ENCODE measurements around the gene POLR3GL. TPM values are rescaled to one million over a fixed set of nuclear protein-coding genes. Genes with fewer than 3 reads are reported as not detected.

POLR3GL gene
- total RNA-seq, 4 donors from 2014 or later = 7.3 to 16.7 (median 11.9) TPM

DNA sequence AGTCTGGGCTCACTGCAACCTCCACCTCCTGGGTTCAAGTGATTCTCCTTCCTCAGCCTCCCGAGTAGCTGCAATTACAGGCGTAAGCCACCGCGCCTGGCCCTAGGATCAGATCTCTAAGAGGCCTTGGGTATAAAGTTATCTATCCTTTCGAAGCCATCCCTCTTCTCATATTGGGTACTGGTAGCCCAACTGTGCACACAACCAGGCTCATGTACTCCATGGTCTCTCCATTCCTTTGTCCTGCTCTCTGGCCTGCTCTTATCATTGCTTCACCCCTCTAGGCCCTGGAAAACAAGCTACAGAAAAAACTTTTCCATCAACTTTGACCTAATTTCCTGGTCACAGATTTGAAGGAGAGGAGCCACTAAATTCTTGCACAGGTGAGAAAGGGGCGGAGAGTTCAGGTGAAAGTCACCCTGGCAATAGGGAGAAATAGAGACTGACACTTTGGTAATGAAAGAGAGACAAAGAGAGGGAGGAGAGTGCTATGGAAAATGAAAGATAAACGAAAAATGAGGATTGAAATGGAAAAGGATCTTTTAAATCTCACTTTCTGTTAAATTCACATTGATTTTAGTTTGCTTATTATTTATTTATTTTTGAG, 25.9 kb downstream of the POLR3GL start:
- no peaks in the 10 kb centered on the region for H3K9me3 ChIP-seq
- peak in 1 of 2 donors; percentile 34 for TF ChIP-seq POLR2A (IDR thresholded peaks at IDR 0.05)
- TF ChIP-seq, protein P1, sequence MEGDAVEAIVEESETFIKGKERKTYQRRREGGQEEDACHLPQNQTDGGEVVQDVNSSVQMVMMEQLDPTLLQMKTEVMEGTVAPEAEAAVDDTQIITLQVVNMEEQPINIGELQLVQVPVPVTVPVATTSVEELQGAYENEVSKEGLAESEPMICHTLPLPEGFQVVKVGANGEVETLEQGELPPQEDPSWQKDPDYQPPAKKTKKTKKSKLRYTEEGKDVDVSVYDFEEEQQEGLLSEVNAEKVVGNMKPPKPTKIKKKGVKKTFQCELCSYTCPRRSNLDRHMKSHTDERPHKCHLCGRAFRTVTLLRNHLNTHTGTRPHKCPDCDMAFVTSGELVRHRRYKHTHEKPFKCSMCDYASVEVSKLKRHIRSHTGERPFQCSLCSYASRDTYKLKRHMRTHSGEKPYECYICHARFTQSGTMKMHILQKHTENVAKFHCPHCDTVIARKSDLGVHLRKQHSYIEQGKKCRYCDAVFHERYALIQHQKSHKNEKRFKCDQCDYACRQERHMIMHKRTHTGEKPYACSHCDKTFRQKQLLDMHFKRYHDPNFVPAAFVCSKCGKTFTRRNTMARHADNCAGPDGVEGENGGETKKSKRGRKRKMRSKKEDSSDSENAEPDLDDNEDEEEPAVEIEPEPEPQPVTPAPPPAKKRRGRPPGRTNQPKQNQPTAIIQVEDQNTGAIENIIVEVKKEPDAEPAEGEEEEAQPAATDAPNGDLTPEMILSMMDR (IDR thresholded peaks at IDR 0.05) = no peak
- TF ChIP-seq EP300 (IDR thresholded peaks at IDR 0.05) = no peak
- peak in 1 of 3 donors; percentile 44 for TF ChIP-seq POLR2AphosphoS5 (IDR thresholded peaks at IDR 0.05)
- H3K36me3 ChIP-seq = peaks cover 29% of the 10 kb centered on the region
- WGBS = 66% methylated on average over 7 of the region's 7 CpGs
- peak overlapping the region; percentile 99 for H3K27ac ChIP-seq
- DNase-seq (ENCODE audit: low spot score in 2 of 2) = peak in 1 of 2 donors; percentile 66
- no peak overlapping the region for H3K4me3 ChIP-seq
- peaks cover 39% of the 10 kb centered on the region for H3K4me1 ChIP-seq
- H3K27me3 ChIP-seq = no peaks in the 10 kb centered on the region

DNA sequence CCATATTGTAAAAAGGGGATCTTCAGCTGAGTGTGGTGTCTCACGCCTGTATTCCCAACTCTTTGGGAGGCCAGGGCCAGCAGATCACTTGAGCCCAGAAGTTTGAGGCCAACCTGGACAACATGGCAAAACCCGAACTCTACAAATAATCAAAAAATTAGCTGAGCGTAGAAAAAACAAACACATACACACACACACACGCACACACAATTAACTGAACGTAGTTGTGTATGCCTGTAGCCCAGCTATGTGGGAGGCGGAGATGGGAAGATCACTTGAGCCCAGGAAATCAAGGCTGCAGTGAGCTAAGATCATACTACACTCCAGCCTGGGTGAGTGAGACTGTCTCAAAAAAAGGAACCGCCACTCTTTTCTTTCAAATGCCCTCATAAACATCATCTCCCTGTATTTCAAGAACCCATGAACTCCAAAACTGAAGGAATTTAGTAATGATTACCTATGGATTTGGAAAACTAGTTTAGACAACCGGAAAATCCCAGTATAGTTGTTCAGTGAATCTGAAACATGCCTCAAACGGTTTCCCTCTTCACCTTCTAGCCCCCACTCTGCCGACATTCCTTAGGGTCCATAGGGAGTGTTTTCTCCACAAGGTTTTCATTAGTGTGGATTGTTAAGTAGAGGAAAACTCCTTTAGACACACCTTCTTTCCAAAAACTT, 27.4 kb downstream of the POLR3GL start:
- peaks cover 27% of the 10 kb centered on the region for H3K4me1 ChIP-seq
- WGBS = 49% methylated on average over 10 of the region's 10 CpGs
- peak in 1 of 2 donors; percentile 54 for DNase-seq (ENCODE audit: low spot score in 2 of 2)
- peaks cover 33% of the 10 kb centered on the region for H3K36me3 ChIP-seq
- peak overlapping the region; percentile 99 for H3K27ac ChIP-seq
- no peaks in the 10 kb centered on the region for H3K27me3 ChIP-seq
- no peaks in the 10 kb centered on the region for H3K9me3 ChIP-seq
- TF ChIP-seq POLR2A (IDR thresholded peaks at IDR 0.05) (peak; percentile 9 to 57), POLR2AphosphoS5 (IDR thresholded peaks at IDR 0.05) (peak in 2 of 3 donors; percentile 44 to 55), EP300 (IDR thresholded peaks at IDR 0.05) (no peak)
- H3K4me3 ChIP-seq = peak overlapping the region; percentile 76

GRCh38 chr1:145992502-145992936, 28.0 kb downstream of the POLR3GL start:
- Histone ChIP-seq H3K9me3 (no peaks in the 10 kb centered on the region), H3K36me3 (peaks cover 33% of the 10 kb centered on the region), H3K4me1 (peaks cover 30% of the 10 kb centered on the region), H3K27me3 (no peaks in the 10 kb centered on the region), H3K27ac (peak overlapping the region; percentile 99), H3K4me3 (peak overlapping the region; percentile 76)
- DNase-seq (ENCODE audit: low spot score in 2 of 2) = peak; percentile 43 to 49
- WGBS = 25% methylated on average over 1 of the region's 1 CpG
- TF ChIP-seq POLR2AphosphoS5 (IDR thresholded peaks at IDR 0.05) (peak in 1 of 3 donors; percentile 24), POLR2A (IDR thresholded peaks at IDR 0.05) (peak in 1 of 2 donors; percentile 2), EP300 (IDR thresholded peaks at IDR 0.05) (no peak)
- TF ChIP-seq, protein P1 (IDR thresholded peaks at IDR 0.05) = no peak

DNA sequence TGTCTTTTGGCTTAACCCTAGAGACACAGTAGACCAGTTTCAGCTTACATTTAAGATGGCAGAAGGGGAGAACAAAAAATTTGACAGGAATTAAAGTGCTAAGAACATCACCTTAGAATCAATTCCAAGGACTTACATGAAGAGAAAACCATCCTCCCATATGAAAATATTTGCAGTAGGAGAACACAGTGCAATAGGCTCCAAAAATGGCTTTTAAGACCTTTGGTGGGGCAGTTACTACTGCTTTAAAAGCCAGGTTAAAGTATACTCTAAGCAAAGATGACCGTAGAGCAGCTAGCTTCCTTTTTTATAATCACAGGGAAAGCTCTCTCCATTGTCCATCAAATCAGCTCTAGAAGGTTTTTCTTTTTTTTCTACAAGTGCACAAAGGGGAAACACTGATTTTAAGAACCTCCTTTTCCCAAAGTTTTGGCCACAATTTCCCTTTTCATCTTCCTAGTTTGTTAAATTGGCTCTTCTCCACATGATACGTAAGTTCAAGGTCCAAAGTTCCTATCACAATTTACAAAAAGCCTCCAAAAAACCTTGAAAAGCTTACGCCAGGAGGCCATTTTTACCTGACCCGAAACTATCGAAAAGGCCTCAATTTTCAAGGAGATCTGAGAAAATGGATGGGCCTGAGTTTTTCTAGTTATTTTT, 28.6 kb downstream of the POLR3GL start:
- 35% methylated on average over 5 of the region's 5 CpGs for WGBS
- Histone ChIP-seq H3K4me3 (peak overlapping the region; percentile 76), H3K27ac (peak overlapping the region; percentile 99), H3K9me3 (no peaks in the 10 kb centered on the region), H3K36me3 (peaks cover 33% of the 10 kb centered on the region), H3K27me3 (no peaks in the 10 kb centered on the region), H3K4me1 (peaks cover 34% of the 10 kb centered on the region)
- TF ChIP-seq EP300 (IDR thresholded peaks at IDR 0.05) (no peak), POLR2AphosphoS5 (IDR thresholded peaks at IDR 0.05) (no peak), POLR2A (IDR thresholded peaks at IDR 0.05) (no peak)
- TF ChIP-seq, protein P1 (IDR thresholded peaks at IDR 0.05) = no peak
- DNase-seq (ENCODE audit: low spot score in 2 of 2) = no peak

- peaks cover 33% of the 10 kb centered on the region for H3K36me3 ChIP-seq
- peak overlapping the region; percentile 99 for H3K27ac ChIP-seq
- H3K4me3 ChIP-seq = peak overlapping the region; percentile 76
- 24% methylated on average over 6 of the region's 6 CpGs for WGBS
- TF ChIP-seq, protein P1 (IDR thresholded peaks at IDR 0.05) = no peak
- no peak for TF ChIP-seq POLR2AphosphoS5 (IDR thresholded peaks at IDR 0.05)
- no peak for TF ChIP-seq EP300 (IDR thresholded peaks at IDR 0.05)
- no peak for TF ChIP-seq POLR2A (IDR thresholded peaks at IDR 0.05)
- DNase-seq (ENCODE audit: low spot score in 2 of 2) = peak in 1 of 2 donors; percentile 30
- H3K9me3 ChIP-seq = no peaks in the 10 kb centered on the region
- no peaks in the 10 kb centered on the region for H3K27me3 ChIP-seq
- peaks cover 40% of the 10 kb centered on the region for H3K4me1 ChIP-seq
Observed at GRCh38 chr1:145993618-145994390, 29.3 kb downstream of the POLR3GL start.
